G401 (cell line): ENCODE data around the gene MTERF4. TPM values are rescaled to one million over a fixed set of nuclear protein-coding genes. Genes with fewer than 3 reads are reported as not detected.

Experiments used
- DNase-seq: peaks from one replicate; pipeline ENCODE4 v3.0.0-alpha.2; 2015; ENCODE audit warnings: low spot score
- in situ Hi-C: cut with HindIII; loops from 2 replicates; pipeline ENCODE4 v1.10.0; 2016; ENCODE audit warnings: low sequenced_read_pairs, mixed read lengths
- total RNA-seq: library from RNA; depleted of rRNA; stranded (reverse); fragments of >200 nt; shearing (Covaris generic); gene quantifications from 2 replicates; pipeline ENCODE4 v1.2.3, GENCODE V29; 2014

Gene MTERF4
- total RNA-seq, 1 experiment from 2014 or later: 17.5 TPM

- DNase-seq: no peak
- in situ Hi-C loops: no loop called here
Observed at GRCh38 chr2:241136191-241136590, 34.1 kb upstream of the MTERF4 start.

- in situ Hi-C loops: no loop called here
- DNase-seq: no peak
Observed at GRCh38 chr2:241135737-241136136, 33.6 kb upstream of the MTERF4 start.

GRCh38 chr2:241134711-241135110 lies 32.6 kb upstream of the MTERF4 start:
- in situ Hi-C loops: no loop called here
- no peak for DNase-seq

GRCh38 chr2:241133436-241133820 lies 31.3 kb upstream of the MTERF4 start:
- in situ Hi-C loops: no loop called here
- no peak for DNase-seq

GRCh38 chr2:241132538-241133435 lies 30.7 kb upstream of the MTERF4 start:
- DNase-seq: peak; percentile 28
- in situ Hi-C loops: no loop called here

GRCh38 chr2:241131531-241131930 lies 29.4 kb upstream of the MTERF4 start:
- in situ Hi-C loops: no loop called here
- no peak for DNase-seq

- DNase-seq: no peak
- in situ Hi-C loops: no loop called here
Observed at GRCh38 chr2:241130316-241130715, 28.2 kb upstream of the MTERF4 start.

- in situ Hi-C loops: no loop called here
- no peak for DNase-seq
Observed at GRCh38 chr2:241129086-241129871, 27.2 kb upstream of the MTERF4 start.

- in situ Hi-C loops: no loop called here
- no peak for DNase-seq
Observed at GRCh38 chr2:241128266-241128665, 26.2 kb upstream of the MTERF4 start.

GRCh38 chr2:241126771-241127202 lies 24.7 kb upstream of the MTERF4 start:
- DNase-seq: no peak
- in situ Hi-C loops: no loop called here

GRCh38 chr2:241126201-241126611 lies 24.1 kb upstream of the MTERF4 start:
- in situ Hi-C loops: no loop called here
- DNase-seq: no peak

GRCh38 chr2:241125626-241126025 lies 23.5 kb upstream of the MTERF4 start:
- in situ Hi-C loops: no loop called here
- DNase-seq: no peak

GRCh38 chr2:241123816-241124536 lies 21.9 kb upstream of the MTERF4 start:
- peak; percentile 2 for DNase-seq
- in situ Hi-C loops: no loop called here

GRCh38 chr2:241122376-241123002 lies 20.4 kb upstream of the MTERF4 start:
- in situ Hi-C loops: no loop called here
- no peak for DNase-seq

GRCh38 chr2:241121008-241121407 lies 18.9 kb upstream of the MTERF4 start:
- in situ Hi-C loops: no loop called here
- DNase-seq: no peak

GRCh38 chr2:241120440-241120839 lies 18.4 kb upstream of the MTERF4 start:
- no peak for DNase-seq
- in situ Hi-C loops: no loop called here

GRCh38 chr2:241118737-241119505 lies 16.8 kb upstream of the MTERF4 start:
- no peak for DNase-seq
- in situ Hi-C loops: no loop called here
